SK-N-MC (cell line): ENCODE results near the gene FREM3.

Experiments used
- EZH2 ChIP-seq: fragments of 200-600 bp; sonication (generic); IDR thresholded peaks from one replicate; pipeline ENCODE4 v1.6.1; 2017; ENCODE audit warnings: antibody characterized with exemption
- FOXP2 ChIP-seq: optimal IDR thresholded peaks from 2 replicates; pipeline ENCODE3; 2011; ENCODE audit warnings: mild to moderate bottlenecking, moderate library complexity; ENCODE audit not compliant: insufficient read depth; ENCODE audit errors: extremely low read length, control extremely low read depth
- POLR2AphosphoS5 ChIP-seq: IDR thresholded peaks from 2 replicates; pipeline ENCODE4 v1.6.1; 2012; ENCODE audit warnings: mild to moderate bottlenecking, low read depth, low read length, borderline replicate concordance

GRCh38 chr4:143693856-143694255, 6.6 kb downstream of the FREM3 start:
- TF ChIP-seq POLR2AphosphoS5: no peak
- no peak for TF ChIP-seq EZH2
- no peak for TF ChIP-seq FOXP2
